HepG2 (cell line): ENCODE data around the gene ISY1. TPM values are rescaled to one million over a fixed set of nuclear protein-coding genes. Genes with fewer than 3 reads are reported as not detected.

Experiments
- ATAC-seq: fragments of 200-7000 bp; cut with Tn5 transposase; 3 replicates; pipeline ENCODE4 v1.9.1; 2020; ENCODE audit warnings: mild to moderate bottlenecking, moderate library complexity
- BruUV-seq: library from RNA; stranded (reverse); fragments of 400-500 nt; replicated peaks from 2 replicates; lab custom pipeline; 2021; lab: Mats Ljungman, UMichigan
- CTCF ChIA-PET: fragments of 300-600 bp; formaldehyde crosslinking; extraction: SDS; loops from one replicate; lab custom pipeline; 2021; ENCODE audit warnings: low total read pairs, inconsistent platforms, low intra/inter-chr PET ratio; lab: Yijun Ruan, JAX
- POLR2A ChIA-PET: fragments of 350-600 bp; sonication (Branson Sonifier 250); formaldehyde crosslinking; loops from one replicate; lab custom pipeline; 2020; ENCODE audit warnings: antibody characterized with exemption, inconsistent platforms; lab: Yijun Ruan, JAX
- DNase-seq: peaks from one replicate; pipeline ENCODE4 v3.0.0-alpha.2; 2015; ENCODE audit warnings: low spot score
- FAIRE-seq: peaks from 3 replicates; lab custom pipeline; 2011; peaks lifted over from hg19 to GRCh38; lab: Jason Lieb, UNC
- H2AFZ ChIP-seq: one replicate; pipeline ENCODE4 v1.6.1; 2011; ENCODE audit warnings: low read length, inconsistent platforms
- H3K27ac ChIP-seq: fragments of 300-600 bp; 3 replicates; pipeline ENCODE4 v1.8.0; 2011; ENCODE audit warnings: mixed run types, mild to moderate bottlenecking, mixed read lengths, low read length, inconsistent platforms; ENCODE audit not compliant: insufficient read depth; ENCODE audit errors: extremely low read length
- H3K27me3 ChIP-seq, 2 experiments: fragments of 200-600 bp in 1 of 2; 2 replicates in 1 of 2; 3 replicates in 1 of 2; pipeline versions ENCODE4 v1.6.0 to v1.8.0; 2011; ENCODE audit warnings: low read length in 2 of 2, mild to moderate bottlenecking in 2 of 2, moderate library complexity in 2 of 2, inconsistent platforms in 1 of 2; ENCODE audit not compliant: insufficient read depth in 2 of 2, control insufficient read depth in 1 of 2
- H3K36me3 ChIP-seq, 2 experiments: fragments of 200-600 bp in 1 of 2; replicated peaks in 1 of 2; 2 replicates in 1 of 2; 3 replicates in 1 of 2; pipeline versions ENCODE4 v1.5.1 to v1.8.0; 2011; ENCODE audit warnings: low read length in 2 of 2, inconsistent platforms in 1 of 2; ENCODE audit not compliant: insufficient read depth in 2 of 2, control insufficient read depth in 1 of 2
- H3K4me1 ChIP-seq: 2 replicates; pipeline ENCODE4 v1.5.1; 2012; ENCODE audit warnings: low read length, inconsistent platforms; ENCODE audit not compliant: insufficient read depth
- H3K4me2 ChIP-seq: 2 replicates; pipeline ENCODE4 v1.6.0; 2011; ENCODE audit warnings: low read depth, low read length, inconsistent platforms
- H3K4me3 ChIP-seq, 3 experiments: fragments of 200-600 bp in 1 of 3; sonication (generic), shearing (Covaris generic) in 1 of 3; replicated peaks in 1 of 3; 2 replicates each; pipeline ENCODE4 v1.5.1; 2011 to 2016; ENCODE audit warnings: low read length in 3 of 3, inconsistent platforms in 2 of 3, low read depth in 2 of 3, mild to moderate bottlenecking in 2 of 3, control low read depth in 1 of 3, mixed read lengths in 1 of 3; ENCODE audit not compliant: insufficient read depth in 1 of 3
- H3K79me2 ChIP-seq: one replicate; pipeline ENCODE4 v1.6.1; 2011; ENCODE audit warnings: low read length, inconsistent platforms; ENCODE audit not compliant: insufficient read depth
- H3K9ac ChIP-seq: 2 replicates; pipeline ENCODE4 v1.6.0; 2011; ENCODE audit warnings: mild to moderate bottlenecking, low read depth, low read length, inconsistent platforms; ENCODE audit not compliant: insufficient read depth
- H3K9me3 ChIP-seq: 2 replicates; pipeline ENCODE4 v1.5.1; 2012; ENCODE audit warnings: mild to moderate bottlenecking, low read length
- H4K20me1 ChIP-seq: 2 replicates; pipeline ENCODE4 v1.6.0; 2011; ENCODE audit warnings: inconsistent platforms, mild to moderate bottlenecking, low read length, moderate library complexity; ENCODE audit not compliant: insufficient read depth
- HIVEP1 ChIP-seq: sonication (generic); formaldehyde crosslinking; IDR thresholded peaks from 2 replicates; pipeline ENCODE4 v1.4.0; 2020; ENCODE audit warnings: mild to moderate bottlenecking, missing genetic modification reagents
- NAIF1 ChIP-seq: sonication (generic); formaldehyde crosslinking; IDR thresholded peaks from 2 replicates; pipeline ENCODE4 v1.5.0; 2020; ENCODE audit warnings: mild to moderate bottlenecking, missing genetic modification reagents, borderline replicate concordance
- POLR2A ChIP-seq, 2 experiments: IDR thresholded peaks; 2 replicates each; pipeline ENCODE4 v1.6.1; 2011; ENCODE audit warnings: low read depth in 2 of 2, low read length in 2 of 2, mild to moderate bottlenecking in 1 of 2, moderate library complexity in 1 of 2; ENCODE audit not compliant: insufficient read depth in 1 of 2
- POLR2AphosphoS5 ChIP-seq: IDR thresholded peaks from 2 replicates; pipeline ENCODE4 v1.6.1; 2012; ENCODE audit warnings: low read depth, low read length
- PREB ChIP-seq: sonication (generic); formaldehyde crosslinking; IDR thresholded peaks from 2 replicates; pipeline ENCODE4 v1.4.0; 2020; ENCODE audit warnings: missing genetic modification reagents
- SALL2 ChIP-seq: sonication (generic); formaldehyde crosslinking; IDR thresholded peaks from 2 replicates; pipeline ENCODE4 v1.8.1; 2023; ENCODE audit warnings: mild to moderate bottlenecking, missing genetic modification reagents, inconsistent platforms
- U2AF1 ChIP-seq: fragments of 200-400 bp; formaldehyde crosslinking; optimal IDR thresholded peaks from 2 replicates; pipeline ENCODE3; 2017; ENCODE audit warnings: mild to moderate bottlenecking, low read depth, low read length
- ZFYVE20 ChIP-seq: sonication (generic); formaldehyde crosslinking; IDR thresholded peaks from 2 replicates; pipeline ENCODE4 v1.8.0; 2023; ENCODE audit warnings: low read depth, mild to moderate bottlenecking, moderate library complexity, missing genetic modification reagents, borderline replicate concordance
- ZNF678 ChIP-seq: sonication (generic); formaldehyde crosslinking; IDR thresholded peaks from 2 replicates; pipeline ENCODE4 v1.4.0; 2020; ENCODE audit warnings: mild to moderate bottlenecking, missing genetic modification reagents
- WGBS: methylation state at CpG from one replicate; pipeline ENCODE4 v1.1.6; 2017; ENCODE audit warnings: low lambda C conversion rate; 5-methylcytosine and 5-hydroxymethylcytosine counted together
- in situ Hi-C: cut with HindIII; loops from 2 replicates; pipeline ENCODE4 v1.10.0; 2017; ENCODE audit warnings: low pct_unique_long_range_greater_than_20kb; ENCODE audit not compliant: extremely low pct_ligation_motif_present
- intact Hi-C: fragments of 100-400 bp; cut with micrococcal nuclease; formaldehyde crosslinking; loops from one replicate; pipeline ENCODE4 v1.10.0; 2022; ENCODE audit not compliant: unreplicated experiment
- polyA plus RNA-seq, 8 experiments: library from polyadenylated mRNA; depleted of rRNA in 3 of 8; stranded (reverse) in 7 of 8; unstranded in 1 of 8; fragments of >200 nt; fragmentation: Illumina TruSeq in 4 of 8; extraction: Trizol in 4 of 8; gene quantifications; 2 replicates each; pipeline versions ENCODE4 v1.2.1 to v1.2.3, GENCODE V29; 2011 to 2016; ENCODE audit warnings: low read depth in 4 of 8, missing spikeins in 1 of 8, mixed read lengths in 1 of 8; ENCODE audit not compliant: insufficient read depth in 1 of 8
- total RNA-seq, 5 experiments: library from RNA; depleted of rRNA; stranded (reverse); fragments of >200 nt; fragmentation: Illumina TruSeq; extraction: Trizol; gene quantifications; 2 replicates each; pipeline ENCODE4 v1.2.3, GENCODE V29; 2016; ENCODE audit warnings: low read depth in 1 of 5
- TF ChIP-seq, protein P1 (sequence below): sonication (generic); formaldehyde crosslinking; IDR thresholded peaks from 2 replicates; pipeline ENCODE4 v1.5.0; 2020; ENCODE audit warnings: missing genetic modification reagents
- TF ChIP-seq, protein P2 (sequence below): sonication (generic); formaldehyde crosslinking; IDR thresholded peaks from 2 replicates; pipeline ENCODE4 v1.5.0; 2020; ENCODE audit warnings: mild to moderate bottlenecking, low read depth, missing genetic modification reagents, borderline replicate concordance

ISY1 gene
- total and polyA plus RNA-seq, 2 of the 13 experiments (the other 11 are each of a cell fraction or from before 2014, with no cell fraction given): 21.0 to 39.1 TPM

GRCh38 chr3:129162729-129163579, 2.1 kb upstream of the ISY1 start (continued):
- TF ChIP-seq, protein P1, sequence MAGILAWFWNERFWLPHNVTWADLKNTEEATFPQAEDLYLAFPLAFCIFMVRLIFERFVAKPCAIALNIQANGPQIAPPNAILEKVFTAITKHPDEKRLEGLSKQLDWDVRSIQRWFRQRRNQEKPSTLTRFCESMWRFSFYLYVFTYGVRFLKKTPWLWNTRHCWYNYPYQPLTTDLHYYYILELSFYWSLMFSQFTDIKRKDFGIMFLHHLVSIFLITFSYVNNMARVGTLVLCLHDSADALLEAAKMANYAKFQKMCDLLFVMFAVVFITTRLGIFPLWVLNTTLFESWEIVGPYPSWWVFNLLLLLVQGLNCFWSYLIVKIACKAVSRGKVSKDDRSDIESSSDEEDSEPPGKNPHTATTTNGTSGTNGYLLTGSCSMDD: no peak
- no peak for TF ChIP-seq HIVEP1 (CRISPR knock-in tag)
- TF ChIP-seq, protein P2, sequence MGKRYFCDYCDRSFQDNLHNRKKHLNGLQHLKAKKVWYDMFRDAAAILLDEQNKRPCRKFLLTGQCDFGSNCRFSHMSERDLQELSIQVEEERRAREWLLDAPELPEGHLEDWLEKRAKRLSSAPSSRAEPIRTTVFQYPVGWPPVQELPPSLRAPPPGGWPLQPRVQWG (CRISPR knock-in tag): no peak
- no peak for TF ChIP-seq ZNF678 (CRISPR knock-in tag)
- TF ChIP-seq POLR2AphosphoS5: peak; percentile 49
- TF ChIP-seq, all 625 proteins: peak for 12

- POLR2A ChIA-PET: interaction anchor here (0.7 to 2.6 kb wide), 12 partner anchors 10 to 117 kb away, joined by 3 to 20 read pairs (median 6); partner anchors contain the start of genes CNBP, COPG1, HMCES and RAB43
These were observed 1.0 kb upstream of the ISY1 start for GRCh38 chr3:129161860-129162271.

More at GRCh38 chr3:129161860-129162271, 1.0 kb upstream of the ISY1 start:
- BruUV-seq: no TSS peak
- 2% methylated on average over 12 of the region's 12 CpGs for WGBS
- no peaks in the 10 kb centered on the region for H4K20me1 ChIP-seq
- peak overlapping the region; percentile 91 to 99 (median 96) for H3K4me3 ChIP-seq
- TF ChIP-seq ZFYVE20 (CRISPR knock-in tag): no peak
- no peak for TF ChIP-seq PREB
- TF ChIP-seq POLR2A (IDR thresholded peaks at IDR 0.05; ENCODE audit: insufficient read depth in 1 of 2, low read depth in 2 of 2, low read length in 2 of 2): peak in 1 of 2 experiments; percentile 34; a peak in 1 of 4 replicates
- peak; percentile 2 for TF ChIP-seq U2AF1
- 0 out of 2 replicates have a peak, but pooled peaks have one; percentile 0 for TF ChIP-seq NAIF1
- TF ChIP-seq SALL2 (CRISPR knock-in tag): peak; percentile 16; the same call in 1 of the 2 replicates
- in situ Hi-C loops: no loop called here
- H3K9me3 ChIP-seq: no peaks in the 10 kb centered on the region
- FAIRE-seq: no peak
- CTCF ChIA-PET: interaction anchor here (3.0 kb wide), 1 partner anchor 84 kb away, joined by 17 read pairs; no protein-coding TSS in a partner anchor
- H3K27me3 ChIP-seq: no peaks in the 10 kb centered on the region; a peak in 1 of 5 replicates
- H3K27ac ChIP-seq: peak overlapping the region; percentile 100
- peak; percentile 43 for ATAC-seq
- peak overlapping the region; percentile 100 for H3K9ac ChIP-seq
- no peak overlapping the region for H2AFZ ChIP-seq
- peak overlapping the region; percentile 96 for H3K4me2 ChIP-seq
- DNase-seq: peak; percentile 18
- H3K4me1 ChIP-seq: peaks cover 22% of the 10 kb centered on the region
- peaks cover 2 to 14% of the 10 kb centered on the region in 2 experiments; a peak in 4 of 5 replicates for H3K36me3 ChIP-seq
- peaks cover 19% of the 10 kb centered on the region for H3K79me2 ChIP-seq
- intact Hi-C loops: loop anchor here (1.0 kb wide), 2 partner anchors 83 to 108 kb away; no protein-coding TSS in a partner anchor
